ENCODE results near the gene CEP135. TPM values are rescaled to one million over a fixed set of nuclear protein-coding genes. Genes with fewer than 3 reads are reported as not detected.

The CEP135 gene
- total RNA-seq, 1 experiment from 2014 or later: 10.9 TPM

DNA sequence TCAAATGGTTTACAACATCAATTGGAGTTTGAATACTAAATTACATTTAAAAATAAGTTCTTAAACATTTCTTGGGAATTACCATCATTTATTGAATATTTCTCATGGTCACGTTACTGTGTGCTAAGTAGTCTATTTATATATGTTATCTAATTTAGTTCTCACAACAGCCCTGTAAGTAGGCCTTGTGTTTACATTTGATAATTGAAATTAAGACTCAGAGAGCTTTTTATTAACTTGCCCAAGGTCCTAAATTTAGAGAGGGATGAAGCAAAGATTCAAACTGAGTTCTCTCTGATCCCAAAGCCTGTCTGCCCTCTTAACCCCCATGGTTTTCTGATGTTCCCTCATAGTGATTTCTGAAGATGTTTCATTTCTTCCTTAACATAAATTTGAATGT, 103.7 kb downstream of the CEP135 start:
- no peaks in the 10 kb centered on the region for H3K36me3 ChIP-seq (ENCODE audit: control insufficient read depth in 1 of 2, insufficient read depth in 2 of 2, low read length in 2 of 2)
- H3K4me1 ChIP-seq (ENCODE audit: control insufficient read depth in 1 of 2, insufficient read depth in 2 of 2, low read length in 2 of 2): peaks cover 7 to 16% of the 10 kb centered on the region in 2 experiments; a peak in 3 of 4 replicates
- no peak overlapping the region for H3K27ac ChIP-seq (ENCODE audit: low read depth, low read length)
- RAD21 ChIA-PET (ENCODE audit: low non-redundant PET in 1 of 2, low total read pairs in 2 of 2, uncharacterized antibody in 2 of 2, unreplicated experiment in 2 of 2): no interaction called here
- no peak overlapping the region for H3K4me3 ChIP-seq (replicated peaks in 1 of 2; ENCODE audit: low read depth in 1 of 2, low read length in 2 of 2)
- H3K27me3 ChIP-seq (ENCODE audit: insufficient read depth, low read length): no peaks in the 10 kb centered on the region
- DNase-seq (ENCODE audit: low read depth, low spot score): no peak
- CTCF ChIA-PET: interaction anchor here (1.3 kb wide), 1 partner anchor 104 kb away, joined by 5 read pairs; the partner anchor contains the start of gene CEP135
- ATAC-seq: no peak
- intact Hi-C loops (cut with micrococcal nuclease): no loop called here
- H3K9me2 ChIP-seq (ENCODE audit: insufficient read depth): no peaks in the 10 kb centered on the region
- H3K9ac ChIP-seq (ENCODE audit: low read length): no peak overlapping the region
- POLR2A ChIA-PET: no interaction called here
- peaks cover 32% of the 10 kb centered on the region for H3K79me2 ChIP-seq (ENCODE audit: insufficient read depth, low read length)
- H3K4me2 ChIP-seq (ENCODE audit: low read length): no peak overlapping the region
- no peak overlapping the region for H2AFZ ChIP-seq (ENCODE audit: low read depth, low read length, poor library complexity, severe bottlenecking)
- no TSS peak for BruUV-seq (replicated peaks)
- 0 out of 2 replicates have a peak, but pooled peaks cover 3% of the 10 kb centered on the region for H4K20me1 ChIP-seq (ENCODE audit: insufficient read depth)
- no peaks in the 10 kb centered on the region for H3K9me3 ChIP-seq (ENCODE audit: control insufficient read depth in 1 of 2, insufficient read depth in 1 of 2, low read depth in 1 of 2, low read length in 2 of 2)
- TF ChIP-seq ZNF274 (IDR thresholded peaks at IDR 0.05; ENCODE audit: low read depth, low read length) (no peak), FOSL1 (IDR thresholded peaks at IDR 0.05; ENCODE audit: low read depth) (no peak), EZH2 (IDR thresholded peaks at IDR 0.05) (no peak), SIN3A (IDR thresholded peaks at IDR 0.05; ENCODE audit: low read depth) (no peak), SRF (IDR thresholded peaks at IDR 0.05; ENCODE audit: low read depth) (no peak), REST (IDR thresholded peaks at IDR 0.05; ENCODE audit: low read depth) (no peak), TCF7L2 (IDR thresholded peaks at IDR 0.05; ENCODE audit: borderline replicate concordance, extremely low read depth, insufficient read depth, insufficient read length) (no peak), JUND (IDR thresholded peaks at IDR 0.05) (no peak), EGR1 (IDR thresholded peaks at IDR 0.05; ENCODE audit: low read depth) (no peak), RAD21 (IDR thresholded peaks at IDR 0.05; ENCODE audit: low read depth) (no peak), ZFX (IDR thresholded peaks at IDR 0.05) (no peak)
- TF ChIP-seq, protein P1, sequence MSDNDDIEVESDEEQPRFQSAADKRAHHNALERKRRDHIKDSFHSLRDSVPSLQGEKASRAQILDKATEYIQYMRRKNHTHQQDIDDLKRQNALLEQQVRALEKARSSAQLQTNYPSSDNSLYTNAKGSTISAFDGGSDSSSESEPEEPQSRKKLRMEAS (IDR thresholded peaks at IDR 0.05): no peak
- TF ChIP-seq, protein P2, sequence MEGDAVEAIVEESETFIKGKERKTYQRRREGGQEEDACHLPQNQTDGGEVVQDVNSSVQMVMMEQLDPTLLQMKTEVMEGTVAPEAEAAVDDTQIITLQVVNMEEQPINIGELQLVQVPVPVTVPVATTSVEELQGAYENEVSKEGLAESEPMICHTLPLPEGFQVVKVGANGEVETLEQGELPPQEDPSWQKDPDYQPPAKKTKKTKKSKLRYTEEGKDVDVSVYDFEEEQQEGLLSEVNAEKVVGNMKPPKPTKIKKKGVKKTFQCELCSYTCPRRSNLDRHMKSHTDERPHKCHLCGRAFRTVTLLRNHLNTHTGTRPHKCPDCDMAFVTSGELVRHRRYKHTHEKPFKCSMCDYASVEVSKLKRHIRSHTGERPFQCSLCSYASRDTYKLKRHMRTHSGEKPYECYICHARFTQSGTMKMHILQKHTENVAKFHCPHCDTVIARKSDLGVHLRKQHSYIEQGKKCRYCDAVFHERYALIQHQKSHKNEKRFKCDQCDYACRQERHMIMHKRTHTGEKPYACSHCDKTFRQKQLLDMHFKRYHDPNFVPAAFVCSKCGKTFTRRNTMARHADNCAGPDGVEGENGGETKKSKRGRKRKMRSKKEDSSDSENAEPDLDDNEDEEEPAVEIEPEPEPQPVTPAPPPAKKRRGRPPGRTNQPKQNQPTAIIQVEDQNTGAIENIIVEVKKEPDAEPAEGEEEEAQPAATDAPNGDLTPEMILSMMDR (IDR thresholded peaks at IDR 0.05 in 2 of 3, conservative IDR thresholded peaks at IDR 0.05 in 1 of 3; ENCODE audit: borderline replicate concordance in 1 of 3, insufficient read depth in 1 of 3, low read depth in 2 of 3, low read length in 2 of 3): no peak
- TF ChIP-seq, protein P3, sequence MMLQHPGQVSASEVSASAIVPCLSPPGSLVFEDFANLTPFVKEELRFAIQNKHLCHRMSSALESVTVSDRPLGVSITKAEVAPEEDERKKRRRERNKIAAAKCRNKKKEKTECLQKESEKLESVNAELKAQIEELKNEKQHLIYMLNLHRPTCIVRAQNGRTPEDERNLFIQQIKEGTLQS (IDR thresholded peaks at IDR 0.05): no peak
